Large intestine (tissue), 3 donors: ENCODE data around the gene PTPRK. TPM values are rescaled to one million over a fixed set of nuclear protein-coding genes. Genes with fewer than 3 reads are reported as not detected.

ENCODE experiments used
- DNase-seq, 2 donors: peaks; one replicate each; pipeline versions ENCODE4 v3.0.0 to v3.0.0-alpha.2; 2013
- H3K27ac ChIP-seq: one replicate; pipeline ENCODE4 v1.5.1; 2013; ENCODE audit warnings: low read length
- H3K27me3 ChIP-seq: 2 replicates; pipeline ENCODE4 v1.6.1; 2013; ENCODE audit warnings: low read length; ENCODE audit not compliant: control insufficient read depth, insufficient read depth
- H3K36me3 ChIP-seq: 2 replicates; pipeline ENCODE4 v1.6.1; 2013; ENCODE audit warnings: low read length; ENCODE audit not compliant: control insufficient read depth, insufficient read depth
- H3K4me1 ChIP-seq: one replicate; pipeline ENCODE4 v1.6.1; 2013; ENCODE audit warnings: low read length; ENCODE audit not compliant: control insufficient read depth, insufficient read depth
- H3K4me3 ChIP-seq: one replicate; pipeline ENCODE4 v1.5.1; 2013; ENCODE audit warnings: low read length
- H3K9me3 ChIP-seq: one replicate; pipeline ENCODE4 v1.6.1; 2013; ENCODE audit warnings: mild to moderate bottlenecking, low read depth, low read length, moderate library complexity; ENCODE audit not compliant: control insufficient read depth
- WGBS: methylation state at CpG from one replicate; pipeline ENCODE4 v1.1.5; 2013; ENCODE audit warnings: low lambda C conversion rate; ENCODE audit not compliant: insufficient coverage; 5-methylcytosine and 5-hydroxymethylcytosine counted together
- polyA plus RNA-seq: library from polyadenylated mRNA; unstranded; fragments of 120-200 nt; gene quantifications from one replicate; pipeline ENCODE4 v1.2.1, GENCODE V29; 2013

Gene PTPRK
- polyA plus RNA-seq, 1 donor, result 65.4 TPM

DNA sequence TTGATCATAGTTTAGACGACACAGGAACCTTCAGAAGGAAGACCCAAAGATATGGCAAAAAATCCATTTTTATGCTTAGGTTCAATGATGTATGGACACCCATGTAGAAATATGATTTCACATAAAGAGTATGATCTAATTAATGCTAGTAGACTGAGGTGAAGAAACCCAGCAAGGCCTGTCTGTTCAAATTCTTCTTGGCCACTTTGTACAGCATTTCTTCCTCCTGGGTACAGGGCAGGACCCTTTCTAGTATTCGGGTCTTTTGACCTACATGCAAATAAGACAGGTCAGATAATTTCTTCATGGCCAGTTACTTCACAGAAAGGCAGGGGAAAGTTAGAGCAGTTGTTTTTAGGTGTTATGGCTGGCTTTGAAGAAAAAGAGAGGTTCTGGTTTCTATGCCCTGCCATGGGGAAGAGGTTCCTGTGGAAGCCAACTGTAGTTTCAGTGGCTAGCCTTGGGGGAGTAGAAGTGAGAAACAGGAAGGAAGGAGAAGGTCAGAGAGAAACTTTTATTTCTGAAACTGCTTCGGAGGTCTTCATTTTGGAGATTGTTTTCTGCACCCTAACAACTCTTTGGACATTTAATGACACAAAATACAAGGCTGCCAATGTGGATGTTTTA, 208.3 kb downstream of the PTPRK start:
- H3K27me3 ChIP-seq, result no peaks in the 10 kb centered on the region
- no peaks in the 10 kb centered on the region for H3K36me3 ChIP-seq
- no CpG with 5 or more reads among the region's 3 CpGs for WGBS
- DNase-seq, result no peak
- no peak overlapping the region for H3K27ac ChIP-seq
- H3K4me1 ChIP-seq, result no peaks in the 10 kb centered on the region
- no peaks in the 10 kb centered on the region for H3K9me3 ChIP-seq
- no peak overlapping the region for H3K4me3 ChIP-seq

DNA sequence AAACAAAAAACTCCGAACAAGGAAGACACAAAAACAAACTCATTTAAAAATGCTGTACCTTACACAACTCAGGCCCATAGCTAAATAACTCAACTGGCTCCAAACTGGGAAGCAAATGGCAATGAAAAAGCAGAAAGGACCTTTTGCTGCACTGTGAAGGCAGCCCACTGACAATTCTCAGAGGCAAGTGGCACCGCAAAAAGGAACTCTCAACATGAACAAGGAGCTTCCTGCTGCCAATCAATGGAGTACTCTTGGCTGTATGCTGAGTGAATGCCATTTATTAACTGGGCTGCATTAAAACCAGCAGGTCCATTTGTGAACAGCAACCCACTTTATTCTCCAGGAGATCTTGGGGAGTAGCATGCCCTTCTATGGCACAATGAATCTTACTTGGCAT, 209.9 kb downstream of the PTPRK start:
- Histone ChIP-seq H3K27ac (no peak overlapping the region), H3K36me3 (no peaks in the 10 kb centered on the region), H3K4me3 (no peak overlapping the region), H3K27me3 (no peaks in the 10 kb centered on the region), H3K4me1 (no peaks in the 10 kb centered on the region), H3K9me3 (no peaks in the 10 kb centered on the region)
- 88% methylated on average over 1 of the region's 2 CpGs for WGBS
- DNase-seq, result no peak

DNA sequence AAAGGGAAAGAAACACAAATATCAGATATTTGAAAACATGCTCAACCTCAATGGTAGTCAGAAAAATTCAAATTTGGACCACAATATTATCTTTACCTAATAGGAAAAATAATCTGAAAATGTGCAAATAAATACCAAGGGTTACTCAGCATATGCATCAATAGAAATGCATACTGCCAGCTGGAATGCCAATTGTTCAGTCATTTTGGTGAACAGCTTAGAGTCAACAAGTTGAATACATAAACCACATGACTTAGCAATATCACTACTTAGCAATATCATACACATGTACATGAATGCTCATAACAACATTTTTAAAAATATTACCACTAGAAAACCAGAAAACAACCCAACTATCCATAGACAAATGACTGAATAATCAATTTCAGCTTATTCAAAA, 212.7 kb downstream of the PTPRK start:
- no peak overlapping the region for H3K27ac ChIP-seq
- no peak overlapping the region for H3K4me3 ChIP-seq
- H3K4me1 ChIP-seq, result no peaks in the 10 kb centered on the region
- peaks cover 2% of the 10 kb centered on the region for H3K36me3 ChIP-seq
- no peak for DNase-seq
- no peaks in the 10 kb centered on the region for H3K9me3 ChIP-seq
- no peaks in the 10 kb centered on the region for H3K27me3 ChIP-seq

DNA sequence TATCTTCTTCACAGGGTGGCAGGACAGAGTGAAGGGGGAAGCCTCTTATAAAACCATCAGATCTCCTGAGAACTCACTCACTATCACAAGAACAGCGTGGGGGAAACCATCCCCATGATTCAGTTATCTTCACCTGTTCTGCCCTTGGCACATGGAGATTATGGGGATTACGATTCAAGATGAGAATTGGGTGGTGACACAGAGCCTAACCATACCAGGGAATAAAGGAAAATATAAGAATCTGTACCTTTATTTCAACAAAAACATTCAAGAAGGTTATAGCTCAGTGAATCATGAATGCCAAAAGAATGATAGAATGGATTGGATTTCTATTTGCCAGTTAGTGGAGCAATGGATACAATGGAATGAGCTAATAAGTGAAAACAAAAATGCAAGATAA, 214.4 kb downstream of the PTPRK start:
- H3K4me1 ChIP-seq, result no peaks in the 10 kb centered on the region
- peaks cover 2% of the 10 kb centered on the region for H3K36me3 ChIP-seq
- H3K9me3 ChIP-seq, result no peaks in the 10 kb centered on the region
- no peak overlapping the region for H3K27ac ChIP-seq
- no peaks in the 10 kb centered on the region for H3K27me3 ChIP-seq
- DNase-seq, result no peak
- no peak overlapping the region for H3K4me3 ChIP-seq
- WGBS, result 100% methylated on average over 1 of the region's 2 CpGs

DNA sequence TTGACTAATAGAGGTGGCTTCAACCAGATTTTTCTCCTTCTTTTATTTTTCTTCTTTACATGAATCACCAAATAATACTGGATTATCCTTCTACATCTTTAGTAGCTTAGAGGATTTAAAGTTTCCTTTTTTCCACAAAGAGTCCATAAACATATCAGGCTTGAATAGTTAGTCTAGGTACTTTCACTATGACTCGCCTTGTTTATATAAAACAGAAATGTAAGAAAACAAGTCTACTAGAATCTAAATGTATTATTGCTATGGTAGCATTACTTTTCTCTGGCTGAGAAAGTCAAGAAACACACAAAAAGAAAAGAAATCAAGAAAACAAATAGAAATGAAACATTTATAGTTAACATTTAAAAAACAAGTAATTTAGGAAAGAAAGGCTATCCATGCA, 215.2 kb downstream of the PTPRK start:
- Histone ChIP-seq H3K9me3 (no peaks in the 10 kb centered on the region), H3K27ac (no peak overlapping the region), H3K27me3 (no peaks in the 10 kb centered on the region), H3K4me3 (no peak overlapping the region), H3K4me1 (no peaks in the 10 kb centered on the region), H3K36me3 (peaks cover 2% of the 10 kb centered on the region)
- no CpG with 5 or more reads among the region's 1 CpG for WGBS
- no peak for DNase-seq

DNA sequence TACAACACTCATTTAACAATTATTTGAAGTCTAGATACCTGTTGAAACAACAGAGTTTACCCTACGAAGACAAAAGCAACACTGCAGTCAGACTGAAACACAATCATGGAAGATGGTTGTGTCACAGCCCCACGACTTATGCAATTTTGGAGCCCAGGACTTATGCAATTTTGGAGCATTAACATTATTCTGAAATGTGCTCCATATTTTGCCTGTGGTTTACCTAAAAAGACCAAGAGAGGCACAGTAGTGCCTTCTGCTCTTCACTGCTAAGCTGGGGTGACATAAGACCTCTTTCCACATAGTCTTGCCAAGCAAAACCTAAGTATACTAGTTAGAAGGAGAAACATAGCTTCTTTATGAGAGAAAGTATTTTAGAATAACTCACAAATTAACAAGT, 216.5 kb downstream of the PTPRK start:
- no peaks in the 10 kb centered on the region for H3K9me3 ChIP-seq
- no peaks in the 10 kb centered on the region for H3K27me3 ChIP-seq
- H3K4me3 ChIP-seq, result no peak overlapping the region
- H3K36me3 ChIP-seq, result peaks cover 2% of the 10 kb centered on the region
- no peaks in the 10 kb centered on the region for H3K4me1 ChIP-seq
- no CpG with 5 or more reads among the region's 2 CpGs for WGBS
- DNase-seq, result no peak
- H3K27ac ChIP-seq, result no peak overlapping the region

DNA sequence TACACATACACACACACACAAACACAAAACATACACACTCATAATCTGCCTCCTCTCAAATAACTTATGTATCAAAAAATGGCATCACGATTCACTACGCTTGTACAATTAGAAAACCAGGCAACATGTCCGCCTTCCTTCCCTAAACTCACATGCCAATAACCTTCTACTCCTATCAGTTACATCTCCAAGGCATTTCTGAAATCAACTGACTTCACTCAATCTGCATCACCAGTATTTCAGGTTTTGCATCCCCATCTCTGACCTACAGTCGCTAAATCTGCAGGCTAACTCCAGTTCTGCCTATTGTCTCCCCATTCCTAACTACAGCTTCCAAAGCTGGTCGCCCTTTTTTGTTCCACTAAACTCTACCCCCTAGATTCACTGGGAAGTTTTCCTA, 217.5 kb downstream of the PTPRK start:
- Histone ChIP-seq H3K36me3 (peaks cover 2% of the 10 kb centered on the region), H3K4me3 (no peak overlapping the region), H3K4me1 (no peaks in the 10 kb centered on the region), H3K27ac (no peak overlapping the region), H3K27me3 (no peaks in the 10 kb centered on the region), H3K9me3 (no peaks in the 10 kb centered on the region)
- no peak for DNase-seq
- 96% methylated on average over 4 of the region's 5 CpGs for WGBS

DNA sequence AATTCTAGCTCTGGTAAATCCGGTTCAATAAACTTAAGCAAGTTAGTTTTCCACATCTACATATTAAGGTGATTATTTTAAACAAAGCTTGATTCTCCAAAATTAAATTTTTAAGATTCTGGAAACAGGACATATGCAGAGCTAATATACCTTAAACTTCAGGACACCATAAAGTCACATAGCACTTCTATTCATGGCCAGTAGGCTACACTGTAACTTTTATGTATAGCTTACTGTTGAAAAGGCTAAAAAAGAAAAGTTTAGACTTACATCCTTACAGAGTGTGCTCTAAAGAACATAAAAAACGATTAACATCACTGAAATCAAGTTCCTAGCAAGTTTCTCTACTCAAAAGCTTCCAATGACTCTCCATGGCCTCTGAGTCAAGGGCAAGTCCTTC, 224.7 kb downstream of the PTPRK start:
- DNase-seq, result no peak
- H3K4me3 ChIP-seq, result no peak overlapping the region
- H3K36me3 ChIP-seq, result peaks cover 2% of the 10 kb centered on the region
- H3K27ac ChIP-seq, result no peak overlapping the region
- no peaks in the 10 kb centered on the region for H3K4me1 ChIP-seq
- H3K27me3 ChIP-seq, result no peaks in the 10 kb centered on the region
- 100% methylated on average over 1 of the region's 2 CpGs for WGBS
- no peaks in the 10 kb centered on the region for H3K9me3 ChIP-seq

DNA sequence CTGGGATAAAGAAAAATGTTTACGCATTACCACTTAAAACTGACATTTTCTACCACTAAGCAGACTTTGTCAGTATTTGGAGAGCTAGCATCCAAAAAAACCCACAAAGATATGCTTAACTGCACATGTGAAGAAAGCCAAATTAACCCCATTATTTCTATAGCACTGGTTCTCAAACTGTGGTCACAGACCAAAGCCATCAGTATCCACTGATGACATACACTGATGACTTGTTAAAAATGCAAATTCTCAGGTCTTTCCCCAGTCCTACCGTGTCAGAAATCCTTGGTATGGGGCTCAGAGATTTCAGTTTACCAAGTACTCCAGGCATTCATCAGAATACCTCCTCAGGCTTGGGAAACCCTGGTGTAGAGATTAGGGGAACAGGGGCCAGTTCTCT, 230.2 kb downstream of the PTPRK start:
- peaks cover 2% of the 10 kb centered on the region for H3K36me3 ChIP-seq
- H3K27me3 ChIP-seq, result no peaks in the 10 kb centered on the region
- no peak overlapping the region for H3K27ac ChIP-seq
- DNase-seq, result no peak
- H3K4me3 ChIP-seq, result no peak overlapping the region
- no peaks in the 10 kb centered on the region for H3K9me3 ChIP-seq
- WGBS, result 60% methylated on average over 1 of the region's 2 CpGs
- H3K4me1 ChIP-seq, result no peaks in the 10 kb centered on the region

DNA sequence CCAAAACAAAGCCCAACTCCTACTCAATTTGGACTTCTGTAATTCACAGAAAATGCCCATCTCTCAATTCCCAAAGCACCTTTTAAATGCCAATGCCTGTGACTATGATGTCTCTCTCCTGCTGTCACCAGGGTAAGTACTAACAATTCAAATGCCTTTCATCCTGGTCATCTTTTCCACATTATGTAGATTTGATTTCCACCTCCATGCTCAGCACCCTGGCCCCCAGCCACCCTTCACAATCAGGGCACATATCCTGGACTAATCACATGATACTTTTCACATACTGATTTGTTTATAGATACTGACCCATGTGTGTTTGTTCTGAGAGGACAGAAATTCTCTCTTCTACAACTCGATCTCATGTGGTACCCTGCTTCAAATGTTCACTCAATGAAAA, 236.3 kb downstream of the PTPRK start:
- no CpG with 5 or more reads among the region's 1 CpG for WGBS
- no peak for DNase-seq
- no peaks in the 10 kb centered on the region for H3K36me3 ChIP-seq
- H3K27ac ChIP-seq, result no peak overlapping the region
- H3K9me3 ChIP-seq, result no peaks in the 10 kb centered on the region
- no peaks in the 10 kb centered on the region for H3K27me3 ChIP-seq
- H3K4me3 ChIP-seq, result no peak overlapping the region
- peaks cover 4% of the 10 kb centered on the region for H3K4me1 ChIP-seq

DNA sequence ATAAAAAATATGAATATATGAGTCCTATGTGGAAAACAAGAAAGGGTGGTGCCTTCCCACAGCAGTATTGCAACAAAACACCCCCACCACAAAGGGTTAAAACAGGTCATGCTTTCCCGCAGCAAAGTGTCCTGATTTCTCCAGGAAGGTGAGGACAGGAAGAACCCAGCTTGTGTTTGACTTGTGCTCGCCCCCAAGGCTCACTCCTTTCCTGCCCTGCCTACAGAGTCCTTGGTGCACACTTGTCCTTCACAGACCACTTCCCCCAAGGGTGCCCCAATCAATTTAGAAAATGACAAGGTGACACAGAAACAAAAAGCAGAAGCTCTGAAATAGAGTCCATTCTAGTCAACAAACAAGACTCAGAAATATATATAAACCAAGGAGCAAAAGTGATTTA, 237.4 kb downstream of the PTPRK start:
- no peak for DNase-seq
- H3K9me3 ChIP-seq, result no peaks in the 10 kb centered on the region
- no peaks in the 10 kb centered on the region for H3K27me3 ChIP-seq
- H3K4me3 ChIP-seq, result no peak overlapping the region
- no peak overlapping the region for H3K27ac ChIP-seq
- H3K36me3 ChIP-seq, result no peaks in the 10 kb centered on the region
- H3K4me1 ChIP-seq, result peaks cover 4% of the 10 kb centered on the region
- WGBS, result no CpG with 5 or more reads among the region's 2 CpGs
